MCF 10A (cell line): ENCODE results near the gene FTCDNL1. TPM values are rescaled to one million over a fixed set of nuclear protein-coding genes. Genes with fewer than 3 reads are reported as not detected.
A peak's percentile ranks its signal among the peaks of the same experiment; 100 is the strongest.

ENCODE experiments used
- BruUV-seq: library from RNA; stranded (reverse); fragments of 400-500 nt; replicated peaks from 2 replicates; lab custom pipeline; 2021; lab: Mats Ljungman, UMichigan
- CTCF ChIA-PET: fragments of 300-600 bp; sonication (Branson Sonifier 250); formaldehyde crosslinking; extraction: SDS; loops from one replicate; lab custom pipeline; 2021; ENCODE audit warnings: antibody characterized with exemption, inconsistent platforms; lab: Yijun Ruan, JAX
- POLR2A ChIA-PET: fragments of 300-600, 350-650 bp; sonication (Branson Sonifier 250); formaldehyde crosslinking; extraction: SDS; loops from one replicate; lab custom pipeline; 2020; ENCODE audit warnings: antibody characterized with exemption, inconsistent platforms; lab: Yijun Ruan, JAX
- DNase-seq: peaks from one replicate; pipeline ENCODE4 v3.0.0-alpha.2; 2018; ENCODE audit not compliant: unreplicated experiment
- H3K27ac Mint-ChIP-seq: one replicate; pipeline ENCODE4 v1.8.0; 2022; ENCODE audit warnings: mild to moderate bottlenecking, low read depth, mixed read lengths; ENCODE audit not compliant: unreplicated experiment
- H3K27me3 Mint-ChIP-seq: one replicate; pipeline ENCODE4 v1.8.0; 2022; ENCODE audit warnings: mixed read lengths; ENCODE audit not compliant: insufficient read depth, unreplicated experiment
- H3K36me3 Mint-ChIP-seq: one replicate; pipeline ENCODE4 v1.8.0; 2022; ENCODE audit warnings: mild to moderate bottlenecking, moderate library complexity, mixed read lengths; ENCODE audit not compliant: insufficient read depth, unreplicated experiment
- H3K4me1 Mint-ChIP-seq: one replicate; pipeline ENCODE4 v1.8.0; 2022; ENCODE audit warnings: mixed read lengths; ENCODE audit not compliant: insufficient read depth, unreplicated experiment
- H3K4me3 Mint-ChIP-seq: one replicate; pipeline ENCODE4 v1.8.0; 2022; ENCODE audit warnings: mild to moderate bottlenecking, moderate library complexity, mixed read lengths; ENCODE audit not compliant: unreplicated experiment
- H3K9me3 Mint-ChIP-seq: one replicate; pipeline ENCODE4 v1.8.0; 2022; ENCODE audit warnings: mixed read lengths; ENCODE audit not compliant: unreplicated experiment
- CTCF ChIP-seq: fragments of 200-600 bp; IDR thresholded peaks from one replicate; pipeline ENCODE4 v1.8.0; 2022; ENCODE audit warnings: antibody characterized with exemption, mild to moderate bottlenecking; ENCODE audit not compliant: unreplicated experiment
- intact Hi-C: fragments of 100-400 bp; cut with micrococcal nuclease; formaldehyde crosslinking; loops from 2 replicates; pipeline ENCODE4 v1.14.1; 2022
- total RNA-seq: library from RNA; stranded (reverse); gene quantifications from 2 replicates; pipeline ENCODE4 v1.2.3, GENCODE V29; 2022

Gene FTCDNL1
- total RNA-seq, 1 experiment from 2014 or later, result 1.9 TPM

- Mint-ChIP-seq H3K4me3 (peak overlapping the region; percentile 93), H3K27me3 (peaks cover 57% of the 10 kb centered on the region), H3K9me3 (no peaks in the 10 kb centered on the region), H3K4me1 (peaks cover 6% of the 10 kb centered on the region), H3K36me3 (no peaks in the 10 kb centered on the region), H3K27ac (no peak overlapping the region)
- TF ChIP-seq CTCF, result no peak
- BruUV-seq, result no TSS peak
- intact Hi-C loops, result loop anchor here (10.0 kb wide), 1 partner anchor 93 kb away; no protein-coding TSS in a partner anchor
- CTCF ChIA-PET, result interaction anchor here (0.7 to 1.6 kb wide), 5 partner anchors 10 to 138 kb away, joined by 3 to 11 read pairs (median 5); no protein-coding TSS in a partner anchor
- peak; percentile 48 for DNase-seq
- POLR2A ChIA-PET, result no interaction called here
Measured at GRCh38 chr2:199851883-199852282, 891 bp upstream of the FTCDNL1 start.

GRCh38 chr2:199851501-199851810, 464 bp upstream of the FTCDNL1 start:
- Mint-ChIP-seq H3K27ac (no peak overlapping the region), H3K9me3 (no peaks in the 10 kb centered on the region), H3K4me3 (peak overlapping the region; percentile 93), H3K4me1 (peaks cover 6% of the 10 kb centered on the region), H3K36me3 (no peaks in the 10 kb centered on the region), H3K27me3 (peaks cover 56% of the 10 kb centered on the region)
- no TSS peak for BruUV-seq
- TF ChIP-seq CTCF, result no peak
- intact Hi-C loops, result loop anchor here (10.0 kb wide), 1 partner anchor 93 kb away; no protein-coding TSS in a partner anchor
- ChIA-PET POLR2A (no interaction called here), CTCF (interaction anchor here (1.6 kb wide), 1 partner anchor 10 kb away, joined by 11 read pairs; no protein-coding TSS in a partner anchor)
- DNase-seq, result no peak

GRCh38 chr2:199850218-199850717, 724 bp downstream of the FTCDNL1 start:
- no peaks in the 10 kb centered on the region for H3K9me3 Mint-ChIP-seq
- ChIA-PET CTCF (interaction anchor here (0.7 to 1.3 kb wide), 3 partner anchors 10 to 203 kb away, joined by 3 to 5 read pairs (median 4); no protein-coding TSS in a partner anchor), POLR2A (interaction anchor here (0.8 kb wide), 1 partner anchor 61 kb away, joined by 3 read pairs; the partner anchor contains the start of gene C2orf69)
- H3K27me3 Mint-ChIP-seq, result peaks cover 55% of the 10 kb centered on the region
- peak overlapping the region; percentile 93 for H3K4me3 Mint-ChIP-seq
- intact Hi-C loops, result loop anchor here (10.0 kb wide), 1 partner anchor 95 kb away; no protein-coding TSS in a partner anchor
- no peak overlapping the region for H3K27ac Mint-ChIP-seq
- BruUV-seq, result no TSS peak
- DNase-seq, result no peak
- no peaks in the 10 kb centered on the region for H3K36me3 Mint-ChIP-seq
- TF ChIP-seq CTCF, result no peak
- H3K4me1 Mint-ChIP-seq, result peaks cover 6% of the 10 kb centered on the region

GRCh38 chr2:199848389-199849130, 2.4 kb downstream of the FTCDNL1 start:
- Mint-ChIP-seq H3K36me3 (no peaks in the 10 kb centered on the region), H3K9me3 (no peaks in the 10 kb centered on the region), H3K27me3 (peaks cover 38% of the 10 kb centered on the region), H3K27ac (no peak overlapping the region), H3K4me3 (no peak overlapping the region), H3K4me1 (peaks cover 6% of the 10 kb centered on the region)
- CTCF ChIA-PET, result no interaction called here
- POLR2A ChIA-PET, result no interaction called here
- DNase-seq, result no peak
- no TSS peak for BruUV-seq
- intact Hi-C loops, result no loop called here
- TF ChIP-seq CTCF, result no peak
